HEK293T (cell line): ENCODE measurements around the gene CYGB.
A peak's percentile ranks its signal among the peaks of the same experiment; 100 is the strongest.

Source experiments
- CTCF ChIA-PET: fragments of 350-600 bp; formaldehyde crosslinking; extraction: SDS; loops from one replicate; lab custom pipeline; 2021; ENCODE audit warnings: antibody characterized with exemption, inconsistent platforms; lab: Yijun Ruan, JAX
- POLR2A ChIA-PET: fragments of 350-600 bp; formaldehyde crosslinking; extraction: SDS; loops from one replicate; lab custom pipeline; 2020; ENCODE audit warnings: antibody characterized with exemption, inconsistent platforms; lab: Yijun Ruan, JAX
- DNase-seq: peaks from one replicate; pipeline ENCODE4 v3.0.0; 2012; ENCODE audit warnings: mixed read lengths; ENCODE audit errors: extremely low spot score
- ARNT ChIP-seq: fragments of 450-650 bp; IDR thresholded peaks from 2 replicates; pipeline ENCODE4 v1.6.1; 2017; ENCODE audit warnings: mild to moderate bottlenecking
- BHLHE40 ChIP-seq: fragments of 450-650 bp; IDR thresholded peaks from 2 replicates; pipeline ENCODE4 v1.6.1; 2016; ENCODE audit warnings: mild to moderate bottlenecking, moderate library complexity, borderline replicate concordance
- CTBP1 ChIP-seq: fragments of 450-650 bp; IDR thresholded peaks from 2 replicates; pipeline ENCODE4 v1.6.1; 2016; ENCODE audit warnings: borderline replicate concordance
- ELF4 ChIP-seq: fragments of 450-650 bp; IDR thresholded peaks from 2 replicates; pipeline ENCODE4 v1.6.1; 2017; ENCODE audit warnings: antibody characterized with exemption
- FOXA1 ChIP-seq: fragments of 450-650 bp; IDR thresholded peaks from 2 replicates; pipeline ENCODE4 v1.6.1; 2016; ENCODE audit warnings: mild to moderate bottlenecking
- FOXK2 ChIP-seq: fragments of 450-650 bp; IDR thresholded peaks from 2 replicates; pipeline ENCODE4 v1.6.1; 2016; ENCODE audit warnings: mild to moderate bottlenecking
- FOXM1 ChIP-seq: fragments of 450-650 bp; IDR thresholded peaks from 2 replicates; pipeline ENCODE4 v1.6.1; 2017; ENCODE audit warnings: mild to moderate bottlenecking, borderline replicate concordance
- HDGF ChIP-seq: fragments of 450-650 bp; IDR thresholded peaks from 2 replicates; pipeline ENCODE4 v1.6.1; 2017; ENCODE audit warnings: antibody characterized with exemption, borderline replicate concordance
- L3MBTL2 ChIP-seq: fragments of 450-650 bp; conservative IDR thresholded peaks from 2 replicates; pipeline ENCODE4 v1.6.1; 2016; ENCODE audit warnings: mild to moderate bottlenecking
- LEF1 ChIP-seq: fragments of 450-650 bp; IDR thresholded peaks from 2 replicates; pipeline ENCODE4 v1.6.1; 2017; ENCODE audit warnings: mild to moderate bottlenecking, borderline replicate concordance
- NFRKB ChIP-seq: fragments of 450-650 bp; IDR thresholded peaks from 2 replicates; pipeline ENCODE4 v1.6.1; 2016; ENCODE audit warnings: mild to moderate bottlenecking, moderate library complexity
- SP1 ChIP-seq: fragments of 450-650 bp; IDR thresholded peaks from 2 replicates; pipeline ENCODE4 v1.6.1; 2017
- SUZ12 ChIP-seq: fragments of 450-650 bp; IDR thresholded peaks from 2 replicates; pipeline ENCODE4 v1.6.1; 2016; ENCODE audit warnings: mild to moderate bottlenecking
- TARDBP ChIP-seq: fragments of 450-650 bp; IDR thresholded peaks from 2 replicates; pipeline ENCODE4 v1.6.1; 2016
- ZNF384 ChIP-seq: fragments of 450-650 bp; IDR thresholded peaks from 2 replicates; pipeline ENCODE4 v1.6.1; 2016
- TF ChIP-seq, protein P1 (sequence below): fragments of 450-650 bp; IDR thresholded peaks from 2 replicates; pipeline ENCODE4 v1.6.1; 2016

CYGB gene

GRCh38 chr17:76506408-76507345 lies 30.8 kb downstream of the CYGB start:
- TF ChIP-seq CTBP1 (no peak), TARDBP (no peak), L3MBTL2 (no peak), NFRKB (no peak), LEF1 (no peak), SP1 (no peak), FOXM1 (no peak), SUZ12 (no peak), BHLHE40 (no peak), HDGF (no peak; the same call in 1 of the 2 replicates), ELF4 (no peak), ARNT (no peak), FOXK2 (no peak), ZNF384 (no peak), FOXA1 (no peak)
- TF ChIP-seq, protein P1, sequence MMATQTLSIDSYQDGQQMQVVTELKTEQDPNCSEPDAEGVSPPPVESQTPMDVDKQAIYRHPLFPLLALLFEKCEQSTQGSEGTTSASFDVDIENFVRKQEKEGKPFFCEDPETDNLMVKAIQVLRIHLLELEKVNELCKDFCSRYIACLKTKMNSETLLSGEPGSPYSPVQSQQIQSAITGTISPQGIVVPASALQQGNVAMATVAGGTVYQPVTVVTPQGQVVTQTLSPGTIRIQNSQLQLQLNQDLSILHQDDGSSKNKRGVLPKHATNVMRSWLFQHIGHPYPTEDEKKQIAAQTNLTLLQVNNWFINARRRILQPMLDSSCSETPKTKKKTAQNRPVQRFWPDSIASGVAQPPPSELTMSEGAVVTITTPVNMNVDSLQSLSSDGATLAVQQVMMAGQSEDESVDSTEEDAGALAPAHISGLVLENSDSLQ: no peak
- CTCF ChIA-PET: interaction anchor here (0.6 to 2.8 kb wide), 20 partner anchors 9 to 324 kb away, joined by 3 to 16 read pairs (median 4); partner anchors contain the start of gene AANAT
- POLR2A ChIA-PET: interaction anchor here (1.0 to 2.0 kb wide), 4 partner anchors 21 to 155 kb away, joined by 3 to 13 read pairs (median 4); no protein-coding TSS in a partner anchor
- DNase-seq: peak; percentile 91

GRCh38 chr17:76504117-76504516 lies 33.4 kb downstream of the CYGB start:
- ChIA-PET POLR2A (no interaction called here), CTCF (interaction anchor here (0.6 to 1.1 kb wide), 2 partner anchors 18 to 24 kb away, joined by 3 to 7 read pairs; no protein-coding TSS in a partner anchor)
- no peak for DNase-seq
- TF ChIP-seq ELF4: no peak
- TF ChIP-seq HDGF: no peak
- TF ChIP-seq, protein P1: no peak
- TF ChIP-seq LEF1: no peak
- TF ChIP-seq NFRKB: no peak
- TF ChIP-seq FOXK2: no peak
- TF ChIP-seq SUZ12: no peak
- TF ChIP-seq L3MBTL2: no peak
- no peak for TF ChIP-seq FOXM1

- ChIA-PET CTCF (interaction anchor here (0.8 to 1.1 kb wide), 2 partner anchors 17 to 55 kb away, joined by 3 read pairs; no protein-coding TSS in a partner anchor), POLR2A (interaction anchor here (0.9 to 1.0 kb wide), 2 partner anchors 56 to 169 kb away, joined by 3 read pairs; no protein-coding TSS in a partner anchor)
- DNase-seq: no peak
- no peak for TF ChIP-seq L3MBTL2
- TF ChIP-seq, protein P1: no peak
- no peak for TF ChIP-seq CTBP1
Observed at GRCh38 chr17:76502341-76503211, 34.9 kb downstream of the CYGB start.

DNA sequence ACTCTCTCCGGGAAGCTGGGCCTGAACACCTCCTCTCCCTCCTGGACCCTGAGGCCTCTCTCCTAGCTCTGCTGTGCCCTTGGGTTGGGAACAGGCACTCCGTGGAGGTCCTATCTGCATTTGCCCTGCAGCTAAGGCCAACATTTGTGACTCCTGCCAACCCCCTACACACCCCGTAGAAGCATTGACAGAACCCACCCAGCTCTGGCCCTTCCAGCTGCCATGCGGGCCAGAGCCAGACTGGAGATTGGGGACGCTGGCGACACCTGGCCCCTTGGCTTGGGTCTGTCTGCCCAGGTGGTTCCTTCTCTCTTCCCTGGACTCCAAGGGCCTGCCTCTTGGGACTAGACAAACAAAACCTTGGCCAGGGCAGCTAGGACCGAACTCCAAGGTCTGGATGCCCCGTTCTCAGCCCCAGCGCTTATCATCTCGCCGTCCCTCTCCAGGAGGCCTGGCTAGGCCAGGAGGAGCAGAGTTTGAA lies 35.6 kb downstream of the CYGB start:
- POLR2A ChIA-PET: interaction anchor here (0.7 to 1.0 kb wide), 4 partner anchors 11 to 170 kb away, joined by 3 read pairs; no protein-coding TSS in a partner anchor
- TF ChIP-seq FOXK2: no peak
- no peak for TF ChIP-seq ELF4
- TF ChIP-seq, protein P1: no peak
- TF ChIP-seq BHLHE40: no peak
- TF ChIP-seq SP1: no peak
- TF ChIP-seq ZNF384: no peak
- TF ChIP-seq FOXA1: no peak
- TF ChIP-seq LEF1: no peak
- no peak for TF ChIP-seq L3MBTL2
- no peak for TF ChIP-seq NFRKB
- TF ChIP-seq CTBP1: no peak
- CTCF ChIA-PET: interaction anchor here (0.8 kb wide), 1 partner anchor 55 kb away, joined by 3 read pairs; no protein-coding TSS in a partner anchor
- no peak for DNase-seq
